ENCODE results near the gene AGPAT1. TPM values are rescaled to one million over a fixed set of nuclear protein-coding genes. Genes with fewer than 3 reads are reported as not detected.
"Not testable (repeated sequence)": the region's sequence is repeated elsewhere in the genome, so short reads cannot be mapped to it uniquely, and the experiment has no call there.

Gene AGPAT1, protein sequence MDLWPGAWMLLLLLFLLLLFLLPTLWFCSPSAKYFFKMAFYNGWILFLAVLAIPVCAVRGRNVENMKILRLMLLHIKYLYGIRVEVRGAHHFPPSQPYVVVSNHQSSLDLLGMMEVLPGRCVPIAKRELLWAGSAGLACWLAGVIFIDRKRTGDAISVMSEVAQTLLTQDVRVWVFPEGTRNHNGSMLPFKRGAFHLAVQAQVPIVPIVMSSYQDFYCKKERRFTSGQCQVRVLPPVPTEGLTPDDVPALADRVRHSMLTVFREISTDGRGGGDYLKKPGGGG
- 59.4 and 82.3 TPM in 2 replicates for total RNA-seq (2014; rRNA removed; shearing (Covaris generic))

DNA sequence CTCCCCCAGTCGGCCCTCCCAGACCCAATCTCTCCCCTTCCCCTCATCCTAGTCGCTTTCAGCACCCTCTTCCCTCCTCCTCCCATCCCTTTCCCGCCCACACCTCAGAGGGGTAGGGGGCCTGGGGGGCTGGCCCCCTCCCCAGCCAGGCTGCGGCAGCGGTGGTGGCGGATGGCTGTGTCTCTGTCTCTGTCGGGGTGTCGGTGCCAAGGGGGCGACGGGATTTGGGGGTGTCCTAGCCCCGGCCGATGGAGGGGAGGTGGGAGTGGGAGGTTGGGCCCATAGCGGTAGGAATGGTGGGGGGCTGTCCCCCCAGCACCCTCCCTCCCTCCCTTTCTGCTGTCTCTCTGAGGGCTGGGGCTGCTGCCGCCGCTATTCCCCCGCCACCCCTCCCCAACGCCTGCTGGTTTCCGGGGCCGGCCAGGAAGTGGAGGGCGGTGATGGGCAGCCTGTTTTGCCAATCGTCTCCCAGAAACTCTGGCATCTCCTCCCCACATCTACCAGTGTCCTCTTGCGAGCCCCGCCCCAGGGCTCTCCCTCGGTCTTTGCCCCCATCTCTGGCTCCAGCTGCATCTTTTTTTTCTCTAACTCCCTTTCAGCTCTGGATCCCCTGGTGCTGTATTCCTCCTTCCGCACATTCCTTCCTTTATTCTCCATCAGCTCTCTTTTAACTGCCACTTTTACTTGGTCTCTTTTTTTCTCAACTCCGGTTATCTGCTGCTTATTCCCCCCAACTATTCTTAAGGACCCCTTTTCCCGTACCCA lies at the start of gene AGPAT1:
TSS of gene AGPAT1 (minus strand) at position 374 of the 765 bp plus-strand sequence. CDS start 4,588 bp downstream, outside the sequence.
- peak; percentile 98 for DNase-seq (ENCODE audit: low read depth)

DNA sequence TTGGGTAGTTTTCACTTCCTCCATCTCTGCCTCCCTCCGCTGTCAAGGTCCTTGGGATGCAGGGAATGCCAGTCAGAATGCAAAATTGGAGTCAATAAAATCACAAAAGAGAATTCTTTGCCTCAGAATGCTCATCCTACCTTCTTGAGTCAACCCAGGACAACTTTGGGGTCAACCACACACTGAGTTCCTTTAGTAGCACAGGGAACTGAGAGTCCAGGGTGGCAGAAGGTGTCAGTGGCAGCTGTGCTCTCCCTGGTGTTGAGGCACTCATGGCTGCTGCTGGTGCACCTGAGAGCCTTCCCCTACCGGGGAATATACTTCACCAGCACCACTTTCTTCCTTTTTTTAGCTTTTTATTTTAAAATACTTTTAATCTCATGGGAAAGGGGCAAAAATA lies 48.8 kb upstream of the AGPAT1 start:
- no peak for DNase-seq (ENCODE audit: low read depth)

DNA sequence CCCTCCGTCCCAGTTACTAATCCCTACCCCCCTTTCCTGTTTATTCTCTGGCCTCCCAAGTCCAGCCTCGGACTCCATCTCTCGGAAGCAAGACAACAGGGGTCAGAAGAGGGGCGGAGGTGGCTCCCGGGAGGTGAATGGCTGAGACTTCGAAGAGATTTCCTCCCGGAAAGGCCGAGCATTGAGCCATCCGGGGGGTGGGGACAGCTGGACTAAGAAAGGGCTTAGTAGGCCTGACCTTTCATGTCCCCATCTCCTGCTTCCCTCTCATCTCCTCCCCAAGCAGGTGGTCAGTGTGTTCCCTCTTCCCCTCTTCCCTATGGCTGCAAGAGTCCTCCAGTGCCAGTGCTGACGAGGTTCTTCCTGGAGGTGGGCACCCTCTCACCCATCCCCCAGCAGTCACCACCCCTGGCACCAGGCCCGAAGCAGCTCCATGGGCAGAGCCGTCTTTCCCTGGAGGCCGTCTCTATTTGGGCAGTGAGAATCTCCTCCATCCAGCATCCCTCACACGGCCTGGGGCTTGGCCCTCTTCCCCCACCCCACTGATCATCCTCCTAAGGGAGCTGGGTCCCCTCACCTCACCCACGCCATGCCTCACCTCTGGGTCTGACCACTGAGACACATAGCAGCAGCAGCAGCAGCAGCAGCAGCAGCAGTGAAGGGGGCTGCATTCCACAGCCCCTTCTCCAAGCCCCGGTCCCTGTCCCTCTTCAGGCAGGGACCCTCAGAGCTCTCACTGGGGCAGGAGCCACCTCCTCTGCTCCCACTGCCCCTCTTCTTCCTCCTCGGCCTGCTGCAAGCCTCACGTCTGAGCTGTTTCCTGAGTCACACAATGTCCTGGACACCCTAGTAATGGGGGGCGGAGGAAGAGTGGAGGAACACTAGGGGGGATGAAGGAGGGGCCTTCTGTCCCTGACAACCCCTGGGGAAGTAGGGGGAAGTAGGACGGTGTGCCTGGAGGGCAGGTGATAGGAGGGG lies 47.7 kb upstream of the AGPAT1 start, which contains the start of gene NOTCH4:
TSS of gene NOTCH4 (minus strand) at position 810 of the 978 bp plus-strand sequence. CDS start at position 671, 139 bp downstream.
- DNase-seq (ENCODE audit: low read depth): no peak

DNA sequence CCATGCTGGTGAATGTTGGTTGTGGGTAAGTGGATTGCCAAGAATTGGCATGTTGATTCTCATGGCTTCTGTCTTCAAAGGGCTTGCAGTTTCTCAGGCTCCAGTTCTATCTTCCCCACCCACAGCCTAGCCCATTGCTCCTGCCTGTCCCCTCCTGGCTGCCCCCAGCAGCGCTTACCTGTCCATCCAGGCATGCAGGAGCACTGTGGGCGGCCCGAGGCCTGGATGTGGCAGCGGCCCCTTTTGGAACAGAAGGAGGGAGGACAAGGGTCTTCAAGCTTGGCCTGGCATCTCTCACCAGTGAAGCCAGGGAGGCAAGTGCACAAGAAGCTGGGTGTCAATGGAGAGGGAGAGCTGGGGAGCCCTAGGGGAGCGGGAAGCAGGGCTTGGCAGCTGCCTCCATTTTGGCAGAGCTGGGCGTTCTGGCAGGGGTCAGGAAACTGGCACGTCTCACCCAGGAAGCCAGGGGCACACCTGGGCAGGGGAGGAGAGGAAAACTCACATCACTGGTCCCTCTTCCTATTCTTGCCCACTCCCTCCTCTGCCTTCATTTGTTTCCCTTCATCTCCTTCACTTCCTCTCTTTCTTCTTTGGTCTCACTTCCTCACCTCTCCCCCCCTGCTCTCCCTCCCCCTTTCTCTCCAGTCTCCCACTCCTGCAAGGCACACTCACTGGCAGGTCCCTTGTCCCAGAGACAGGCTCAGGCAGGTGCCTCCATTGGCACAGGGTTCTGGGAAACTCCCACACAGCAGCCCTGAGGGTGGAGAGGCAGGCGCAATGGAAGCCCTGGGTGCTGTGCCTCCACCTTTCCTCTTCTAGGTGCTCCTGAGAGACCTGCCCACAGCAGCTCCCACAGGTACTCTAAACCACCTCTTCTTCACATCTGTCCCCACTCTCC lies 46.7 kb upstream of the AGPAT1 start:
- DNase-seq (ENCODE audit: low read depth): no peak

DNA sequence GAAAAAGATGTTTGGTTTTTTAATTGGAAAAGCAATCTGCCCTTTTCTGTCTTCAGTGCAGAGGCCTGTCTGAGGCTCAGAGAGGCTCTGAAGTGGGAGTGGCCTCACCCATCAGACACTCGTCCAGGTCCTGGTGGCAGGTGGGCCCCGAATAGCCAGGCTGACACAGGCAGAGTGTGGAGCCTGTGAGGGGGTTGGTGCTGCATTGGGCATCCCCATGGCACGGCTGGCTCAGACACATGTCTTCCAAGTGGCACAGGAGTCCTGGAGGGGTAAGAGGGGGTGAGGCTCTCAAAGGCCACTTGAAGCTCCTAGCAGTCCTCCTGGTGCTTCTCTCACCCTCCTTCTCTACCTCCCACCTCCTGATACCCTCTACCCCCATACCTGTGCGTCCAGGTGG lies 44.1 kb upstream of the AGPAT1 start:
- no peak for DNase-seq (ENCODE audit: low read depth)

DNA sequence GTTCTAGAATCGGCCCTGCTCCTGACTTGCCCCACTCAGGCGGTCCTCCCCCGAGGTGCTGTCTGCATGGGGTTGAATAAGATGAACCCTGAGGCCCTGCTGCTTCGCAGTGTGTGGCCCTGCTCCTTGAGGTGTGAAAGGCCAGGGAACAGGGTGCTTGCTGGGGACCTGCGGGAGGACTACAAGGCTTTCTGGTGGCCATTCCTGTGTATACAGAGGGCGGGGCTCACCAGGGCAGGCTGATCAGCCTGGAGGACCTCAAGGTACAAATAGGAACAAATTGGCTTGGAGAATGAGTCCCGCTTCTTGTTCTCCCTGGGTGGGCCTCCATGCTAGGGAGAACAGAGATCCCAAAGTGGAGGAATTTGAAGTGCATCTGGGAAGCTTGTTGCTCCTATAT lies 42.3 kb upstream of the AGPAT1 start:
- no peak for DNase-seq (ENCODE audit: low read depth)

DNA sequence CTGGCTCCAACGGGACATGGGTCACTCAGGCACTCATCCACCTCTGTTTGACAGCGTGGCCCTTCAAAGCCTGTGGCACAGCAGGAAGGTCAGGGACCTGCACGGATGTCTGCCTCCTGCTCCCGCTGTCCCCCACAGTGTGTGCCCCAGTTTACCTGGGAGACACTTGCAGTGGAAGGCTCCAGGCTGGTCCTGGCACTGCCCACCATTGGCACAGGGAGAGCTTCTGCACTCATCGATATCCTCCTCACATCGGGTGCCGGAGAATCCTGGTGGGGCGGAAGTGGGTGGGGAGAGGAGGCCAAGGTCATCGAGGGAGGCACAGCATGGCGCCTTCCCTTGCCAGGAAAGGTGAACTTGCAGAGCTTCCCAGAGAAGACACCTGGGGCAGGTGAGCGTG lies 41.1 kb upstream of the AGPAT1 start:
- no peak for DNase-seq (ENCODE audit: low read depth)

DNA sequence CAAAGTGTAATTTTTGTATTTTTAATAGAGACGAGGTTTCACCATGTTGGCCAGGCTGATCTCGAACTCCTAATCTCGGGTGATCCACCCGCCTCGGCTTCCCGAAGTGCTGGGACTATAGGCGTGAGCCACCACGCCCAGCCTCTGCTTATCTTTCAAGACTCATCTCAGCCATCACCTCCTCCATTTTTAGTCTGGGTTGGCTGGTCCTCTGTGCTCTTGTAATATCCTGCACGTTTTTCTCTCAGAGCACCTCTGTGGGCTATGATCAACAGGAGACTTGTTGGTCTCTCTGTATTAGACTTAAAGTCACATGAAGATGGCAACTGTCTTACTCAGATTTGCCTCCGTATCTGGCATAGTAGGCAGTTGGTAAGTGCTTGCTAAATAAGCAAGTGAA lies 40.4 kb upstream of the AGPAT1 start:
- no peak for DNase-seq (ENCODE audit: low read depth)

DNA sequence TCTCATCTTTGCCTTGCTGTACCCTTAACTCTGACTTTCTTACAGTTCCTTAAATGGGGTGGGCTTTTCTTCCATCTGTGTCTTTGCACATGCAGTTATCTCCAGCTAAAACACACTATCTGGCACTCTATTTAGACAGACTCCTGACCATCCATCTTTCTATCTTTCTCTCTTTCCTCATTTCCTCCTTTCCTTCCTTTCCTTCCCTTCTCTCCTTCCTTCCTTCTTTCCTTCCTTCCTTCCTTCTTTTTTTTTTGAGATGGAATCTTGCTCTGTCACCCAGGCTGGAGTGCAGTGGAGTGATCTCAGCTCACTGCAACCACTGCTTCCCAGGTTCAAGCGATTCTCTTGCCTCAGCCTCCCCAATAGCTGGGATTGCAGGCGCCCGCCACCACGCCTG lies 39.7 kb upstream of the AGPAT1 start:
- no peak for DNase-seq (ENCODE audit: low read depth)

DNA sequence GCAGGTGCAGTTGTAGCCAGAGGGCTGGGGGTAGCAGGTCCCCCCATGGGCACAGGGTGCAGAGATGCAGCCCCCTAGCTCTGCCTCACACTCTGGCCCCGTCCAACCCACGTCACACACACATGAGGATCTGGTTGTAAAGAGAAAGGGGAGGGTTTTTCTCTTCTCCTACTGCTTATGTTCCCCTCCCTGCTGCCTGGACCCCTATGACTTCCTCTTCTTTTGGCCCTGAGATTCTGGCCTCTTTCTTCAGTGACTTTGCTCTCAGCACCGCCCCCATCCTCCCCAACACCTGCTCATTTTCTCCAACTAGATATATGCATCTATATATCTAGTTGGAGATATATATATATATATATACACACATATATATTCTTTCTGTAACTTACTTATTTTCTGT lies 38.2 kb upstream of the AGPAT1 start:
- DNase-seq (ENCODE audit: low read depth): no peak

DNA sequence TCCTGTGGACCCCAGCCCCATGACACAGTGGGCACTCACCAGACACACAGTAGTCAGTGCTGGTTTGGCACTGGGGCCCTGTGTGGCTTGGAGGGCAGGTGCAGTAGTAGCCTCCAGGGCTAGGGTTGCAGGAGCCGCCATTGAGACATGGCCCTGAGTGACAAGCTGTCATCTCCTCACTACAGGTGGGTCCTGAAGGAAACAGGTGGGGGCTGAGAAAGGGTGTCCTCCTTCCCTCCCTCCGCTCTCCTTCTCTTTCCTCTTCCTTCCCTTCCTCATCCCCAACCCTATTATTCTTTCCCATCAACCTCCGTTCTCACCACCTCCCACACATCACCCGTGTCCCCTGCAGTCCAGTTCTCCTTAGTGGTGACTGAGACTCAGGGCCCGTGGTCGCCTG lies 37.8 kb upstream of the AGPAT1 start:
- DNase-seq (ENCODE audit: low read depth): no peak

DNA sequence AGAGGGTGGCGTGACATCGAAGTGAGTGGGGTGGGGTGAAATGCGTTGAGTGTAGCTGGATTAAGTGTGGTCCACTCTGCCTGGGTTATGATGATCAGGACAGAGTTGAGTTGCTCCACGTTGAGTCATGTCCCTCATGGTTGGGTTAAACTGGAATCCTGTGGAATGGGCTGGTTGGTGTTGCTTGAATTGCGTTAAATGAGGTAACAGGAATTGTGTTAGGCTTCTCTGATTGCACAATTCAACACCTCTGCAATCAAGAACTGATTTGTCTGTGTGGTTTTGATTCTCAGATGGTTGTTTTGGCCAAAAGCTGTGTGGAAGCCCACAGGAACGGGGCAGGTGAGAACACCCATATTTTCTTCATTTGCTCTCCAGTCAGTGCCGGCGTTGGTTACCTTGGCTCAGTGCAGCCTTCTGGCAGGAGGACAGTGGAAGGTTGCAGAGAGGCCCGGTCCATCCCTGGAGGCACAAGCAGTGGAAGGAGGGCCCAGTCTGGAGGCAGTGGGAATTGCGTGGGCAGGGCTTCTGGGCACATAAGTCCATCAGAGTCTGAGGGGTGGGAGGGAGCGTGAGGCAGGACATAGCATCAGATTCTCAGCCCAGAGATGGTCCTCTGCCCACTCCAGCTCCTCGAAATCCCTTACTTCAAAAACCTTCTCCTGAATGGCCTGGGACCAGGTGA lies 36.3 kb upstream of the AGPAT1 start:
- DNase-seq (ENCODE audit: low read depth): no peak

DNA sequence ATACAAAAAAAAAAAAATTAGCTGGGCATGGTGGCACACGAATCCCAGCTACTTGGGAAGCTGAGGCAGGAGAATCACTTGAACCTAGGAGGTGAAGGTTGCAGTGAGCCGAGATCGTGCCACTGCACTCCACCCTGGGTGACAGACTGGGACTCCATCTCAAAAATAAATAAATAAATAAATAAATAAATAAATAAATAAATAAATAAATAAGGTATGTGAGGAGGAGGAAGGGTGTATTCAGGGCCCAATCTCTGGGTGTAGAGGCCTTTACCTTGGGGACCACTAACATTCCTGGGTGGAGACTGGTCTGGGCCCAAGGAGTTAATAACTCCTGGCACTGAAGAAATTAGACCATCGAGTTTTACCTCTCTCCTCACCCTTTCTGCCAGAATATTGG lies 35.5 kb upstream of the AGPAT1 start:
- DNase-seq (ENCODE audit: low read depth): not testable (repeated sequence)

DNA sequence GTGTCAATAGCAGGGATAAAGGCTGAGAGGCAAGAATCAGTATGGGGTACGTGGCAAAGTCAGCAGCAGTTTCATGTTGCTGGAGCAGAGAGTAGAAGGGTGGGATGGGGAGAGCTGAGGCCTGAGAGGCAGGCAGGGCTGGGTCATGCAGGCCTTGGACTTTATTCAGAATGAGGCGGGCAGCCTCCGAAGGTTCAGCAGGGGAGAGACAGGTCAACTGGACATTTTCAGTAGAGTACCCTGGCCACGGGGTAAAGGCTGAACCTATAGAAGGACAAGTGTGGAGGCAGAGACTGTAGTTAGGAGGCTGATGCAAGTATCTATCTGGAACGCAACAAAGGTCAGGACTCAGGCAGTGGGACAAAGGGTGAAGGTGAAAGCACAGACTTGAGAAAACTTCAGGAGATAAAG lies 34.3 kb upstream of the AGPAT1 start:
- DNase-seq (ENCODE audit: low read depth): no peak

DNA sequence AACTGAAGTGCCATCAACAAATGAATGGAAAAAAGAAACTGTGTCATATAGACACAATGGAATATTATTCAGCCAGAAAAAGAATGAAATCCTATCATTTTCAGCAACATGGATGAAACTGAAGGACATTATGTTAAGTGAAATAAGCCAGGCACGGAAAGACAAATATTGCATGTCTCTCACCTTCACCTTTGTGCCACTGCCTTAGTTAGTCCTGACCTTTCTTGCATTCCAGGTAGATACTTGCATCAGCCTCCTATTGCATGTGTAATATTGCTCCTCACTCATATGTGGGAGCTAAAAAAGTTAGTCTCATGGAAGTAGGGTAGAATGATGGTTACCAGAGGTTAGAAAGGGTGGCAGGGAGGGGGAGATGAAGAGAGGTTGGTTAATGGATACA lies 33.1 kb upstream of the AGPAT1 start:
- no peak for DNase-seq (ENCODE audit: low read depth)

DNA sequence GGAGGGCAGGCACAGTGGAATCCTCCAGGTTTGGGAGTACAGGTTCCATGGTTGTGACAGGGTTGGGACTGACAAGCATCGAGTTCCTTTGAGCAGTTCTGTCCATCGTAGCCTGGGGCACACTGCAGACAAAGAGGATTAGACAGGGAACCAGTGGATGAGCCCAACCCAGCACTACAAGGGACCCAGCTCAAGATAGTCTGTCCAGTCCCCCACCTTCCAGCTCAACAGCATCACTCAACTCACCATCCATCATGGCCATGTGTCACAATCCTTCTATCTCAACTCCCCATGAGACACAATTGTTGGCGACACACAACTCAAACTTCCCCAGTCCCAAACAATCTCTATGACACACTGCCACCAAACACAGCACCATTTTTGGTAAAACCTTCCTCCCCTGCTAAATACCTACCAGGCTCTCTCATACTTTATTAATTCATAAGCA lies 28.4 kb upstream of the AGPAT1 start:
- DNase-seq (ENCODE audit: low read depth): no peak

DNA sequence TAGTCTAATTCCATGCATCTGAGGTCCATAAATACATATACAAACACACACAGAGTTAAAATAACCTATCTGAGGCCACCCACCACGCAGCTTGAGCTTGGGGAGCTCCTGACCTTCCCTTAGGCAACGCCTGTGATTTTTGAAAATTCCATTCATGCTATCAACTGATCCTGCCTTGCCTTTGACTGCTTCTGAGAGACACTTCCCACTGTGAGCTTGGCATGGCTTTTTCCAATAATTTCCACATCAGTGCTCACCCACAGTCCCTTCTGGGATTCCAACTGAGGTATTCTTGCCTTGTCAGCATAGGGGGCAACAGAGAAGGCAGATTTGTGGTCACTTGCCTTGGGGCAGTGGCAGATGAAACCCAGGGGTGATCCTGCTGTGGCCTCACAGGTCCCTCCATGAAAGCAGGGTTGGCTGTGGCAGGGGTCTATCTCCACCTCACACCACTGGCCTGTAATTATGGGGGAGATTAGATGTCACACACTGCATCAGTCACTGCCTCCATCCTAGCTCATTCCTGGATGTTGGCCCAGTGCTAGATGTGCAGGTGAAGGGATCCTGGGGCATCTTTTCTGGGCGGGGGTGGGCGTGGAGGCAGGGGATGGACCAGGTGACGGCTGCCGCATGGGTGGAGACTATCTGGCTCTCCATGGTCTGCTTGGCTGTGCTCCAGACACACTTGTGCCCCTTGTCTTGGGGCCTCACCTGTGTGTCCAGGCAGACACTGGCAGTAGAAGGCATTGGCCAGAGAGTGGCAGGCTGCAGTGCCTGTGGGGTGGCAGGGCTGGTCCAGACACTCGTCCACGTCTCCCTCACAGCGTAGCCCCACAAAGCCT lies 27.8 kb upstream of the AGPAT1 start:
- no peak for DNase-seq (ENCODE audit: low read depth)

DNA sequence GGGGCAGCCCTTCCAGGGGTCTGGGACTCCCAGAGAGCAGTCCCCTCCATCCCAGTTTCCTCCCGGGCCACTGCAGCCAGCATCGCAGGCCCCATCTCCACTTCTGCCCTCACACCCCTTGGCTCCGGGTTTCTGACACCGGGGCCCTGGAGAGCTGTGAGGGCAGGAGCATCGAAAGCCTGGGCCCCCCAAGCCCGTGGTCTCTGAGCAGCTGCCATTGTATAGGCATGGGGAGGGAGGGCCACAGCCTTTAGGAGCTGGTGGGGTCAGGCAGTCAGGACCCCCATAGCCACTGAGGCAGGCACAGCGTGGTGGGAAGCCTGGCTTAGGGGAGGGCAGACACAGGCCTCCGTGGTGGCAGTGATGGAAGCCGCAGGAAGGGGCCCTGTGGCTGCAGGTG lies 26.3 kb upstream of the AGPAT1 start:
- DNase-seq (ENCODE audit: low read depth): no peak

DNA sequence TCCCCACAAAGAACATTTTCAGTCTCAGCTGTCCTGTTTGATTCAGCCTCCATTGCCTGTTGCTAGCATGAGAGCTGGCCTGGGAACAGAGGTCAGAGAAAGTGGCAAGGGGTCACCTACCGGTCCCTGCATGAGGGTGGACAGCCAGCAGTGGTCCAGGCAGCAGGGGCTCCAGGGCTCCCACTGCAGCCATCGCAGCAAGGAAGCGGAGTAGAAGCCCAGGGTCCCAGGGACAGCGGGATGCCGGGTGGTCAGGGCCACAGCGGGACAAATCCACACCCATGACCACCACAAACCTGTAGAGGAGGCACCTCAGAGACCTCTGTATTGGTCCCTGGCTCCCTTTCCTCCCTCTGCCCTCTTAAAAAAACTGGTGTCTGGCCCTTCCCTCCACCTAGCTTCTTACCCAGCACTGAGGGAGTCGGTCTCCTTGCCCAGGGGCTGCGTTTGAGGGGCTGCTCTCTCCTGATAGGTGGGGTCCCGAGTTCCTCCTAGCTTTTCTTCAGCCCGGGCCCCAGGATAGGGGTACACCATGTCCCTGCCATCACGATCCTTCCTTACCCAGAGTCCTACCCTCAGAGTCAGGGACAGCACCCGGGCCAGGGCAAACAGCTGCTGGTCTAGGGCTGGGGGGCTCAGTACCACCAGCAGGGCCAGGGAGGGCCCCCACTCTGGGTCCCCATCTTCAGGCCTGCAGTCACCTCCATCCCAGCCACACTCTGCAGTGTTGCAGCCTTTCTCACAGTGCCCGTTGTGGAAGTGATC lies 25.0 kb upstream of the AGPAT1 start:
- DNase-seq (ENCODE audit: low read depth): no peak

Measured in RPMI7951 (cell line).